ENCODE measurements around the gene FBXL13. TPM values are rescaled to one million over a fixed set of nuclear protein-coding genes. Genes with fewer than 3 reads are reported as not detected.
A peak's percentile ranks its signal among the peaks of the same experiment; 100 is the strongest.

FBXL13 gene
- polyA plus RNA-seq, 1 experiment: 0.20 TPM

GRCh38 chr7:102849079-102849478 lies 225.5 kb downstream of the FBXL13 start:
- TF ChIP-seq CTCF (IDR thresholded peaks at IDR 0.05; ENCODE audit: insufficient read depth, low read depth, low read length): no peak
- H3K36me3 ChIP-seq (ENCODE audit: control insufficient read depth, insufficient read depth, low read length): no peaks in the 10 kb centered on the region
- POLR2A ChIA-PET: no interaction called here
- no peaks in the 10 kb centered on the region for H3K27me3 ChIP-seq (ENCODE audit: control insufficient read depth, insufficient read depth, low read length)
- peak; percentile 54 for DNase-seq (ENCODE audit: low read depth)
- CTCF ChIA-PET: no interaction called here
- no peak overlapping the region for H3K4me3 ChIP-seq (ENCODE audit: low read depth, low read length)

- H3K4me3 ChIP-seq (ENCODE audit: low read depth, low read length): no peak overlapping the region
- TF ChIP-seq CTCF (IDR thresholded peaks at IDR 0.05; ENCODE audit: insufficient read depth, low read depth, low read length): no peak
- DNase-seq (ENCODE audit: low read depth): no peak
- no peaks in the 10 kb centered on the region for H3K27me3 ChIP-seq (ENCODE audit: control insufficient read depth, insufficient read depth, low read length)
- H3K36me3 ChIP-seq (ENCODE audit: control insufficient read depth, insufficient read depth, low read length): no peaks in the 10 kb centered on the region
- POLR2A ChIA-PET: no interaction called here
- CTCF ChIA-PET: no interaction called here
Measured at GRCh38 chr7:102845346-102845745, 229.2 kb downstream of the FBXL13 start.

GRCh38 chr7:102843850-102844249 lies 230.7 kb downstream of the FBXL13 start:
- no peak for TF ChIP-seq CTCF (IDR thresholded peaks at IDR 0.05; ENCODE audit: insufficient read depth, low read depth, low read length)
- POLR2A ChIA-PET: no interaction called here
- DNase-seq (ENCODE audit: low read depth): no peak
- CTCF ChIA-PET: no interaction called here
- Histone ChIP-seq H3K27me3 (ENCODE audit: control insufficient read depth, insufficient read depth, low read length) (no peaks in the 10 kb centered on the region), H3K4me3 (ENCODE audit: low read depth, low read length) (no peak overlapping the region), H3K36me3 (ENCODE audit: control insufficient read depth, insufficient read depth, low read length) (no peaks in the 10 kb centered on the region)

- no peaks in the 10 kb centered on the region for H3K36me3 ChIP-seq (ENCODE audit: control insufficient read depth, insufficient read depth, low read length)
- no peak overlapping the region for H3K4me3 ChIP-seq (ENCODE audit: low read depth, low read length)
- POLR2A ChIA-PET: no interaction called here
- DNase-seq (ENCODE audit: low read depth): no peak
- CTCF ChIA-PET: no interaction called here
- TF ChIP-seq CTCF (IDR thresholded peaks at IDR 0.05; ENCODE audit: insufficient read depth, low read depth, low read length): no peak
- H3K27me3 ChIP-seq (ENCODE audit: control insufficient read depth, insufficient read depth, low read length): no peaks in the 10 kb centered on the region
Measured at GRCh38 chr7:102842284-102842683, 232.3 kb downstream of the FBXL13 start.

GRCh38 chr7:102841290-102841689 lies 233.3 kb downstream of the FBXL13 start:
- DNase-seq (ENCODE audit: low read depth): no peak
- no peaks in the 10 kb centered on the region for H3K27me3 ChIP-seq (ENCODE audit: control insufficient read depth, insufficient read depth, low read length)
- H3K4me3 ChIP-seq (ENCODE audit: low read depth, low read length): no peak overlapping the region
- TF ChIP-seq CTCF (IDR thresholded peaks at IDR 0.05; ENCODE audit: insufficient read depth, low read depth, low read length): no peak
- POLR2A ChIA-PET: no interaction called here
- H3K36me3 ChIP-seq (ENCODE audit: control insufficient read depth, insufficient read depth, low read length): no peaks in the 10 kb centered on the region
- CTCF ChIA-PET: no interaction called here
